HG03354 (cell line): ENCODE data around the gene GRK5.
"Not testable (repeated sequence)": the region's sequence is repeated elsewhere in the genome, so short reads cannot be mapped to it uniquely, and the experiment has no call there.

Source experiments
- ATAC-seq: cut with Tn5 transposase; IDR thresholded peaks from one replicate; pipeline ENCODE4 v1.9.1; 2021; ENCODE audit warnings: mild to moderate bottlenecking; ENCODE audit not compliant: unreplicated experiment, poor library complexity, severe bottlenecking

GRK5 gene

DNA sequence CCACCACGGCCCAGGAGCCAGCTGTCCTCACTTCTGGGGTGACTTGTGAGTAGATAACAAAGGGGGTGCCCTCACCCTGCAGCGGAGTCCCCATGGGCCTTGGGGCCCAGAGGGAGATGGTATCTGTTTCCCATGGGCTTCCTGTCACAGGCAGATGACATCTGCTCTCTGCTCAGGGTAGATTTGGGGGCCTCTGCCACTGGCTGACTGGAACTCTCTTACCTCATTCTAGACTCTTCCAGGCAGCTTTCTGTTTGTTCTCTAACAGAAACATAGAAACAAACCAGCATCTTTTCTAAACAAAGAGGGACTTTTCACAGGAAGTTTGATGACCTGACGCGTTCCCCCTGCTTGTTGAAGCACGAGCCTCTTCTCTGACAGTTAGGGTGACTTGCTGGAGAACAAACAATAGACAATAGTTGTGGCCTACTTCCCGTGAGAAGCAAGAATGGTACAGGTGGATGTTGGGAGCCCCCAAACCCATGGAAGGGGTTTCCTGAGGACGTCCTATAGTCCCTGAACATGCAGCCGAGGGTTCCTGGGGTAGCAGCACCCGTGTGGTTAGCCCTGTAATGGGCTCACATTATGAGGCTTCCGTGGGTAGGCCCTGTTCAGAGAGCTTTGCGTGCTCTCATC lies 61.6 kb downstream of the GRK5 start:
- peak; percentile 79 for ATAC-seq

- ATAC-seq, result no peak
These were observed 62.4 kb downstream of the GRK5 start for GRCh38 chr10:119269737-119270136.

- ATAC-seq, result peak; percentile 76
These were observed 63.5 kb downstream of the GRK5 start for GRCh38 chr10:119270762-119271366.

GRCh38 chr10:119272338-119272734 lies 65.0 kb downstream of the GRK5 start:
- not testable (repeated sequence) for ATAC-seq

- no peak for ATAC-seq
These were observed 65.4 kb downstream of the GRK5 start for GRCh38 chr10:119272736-119273135.

DNA sequence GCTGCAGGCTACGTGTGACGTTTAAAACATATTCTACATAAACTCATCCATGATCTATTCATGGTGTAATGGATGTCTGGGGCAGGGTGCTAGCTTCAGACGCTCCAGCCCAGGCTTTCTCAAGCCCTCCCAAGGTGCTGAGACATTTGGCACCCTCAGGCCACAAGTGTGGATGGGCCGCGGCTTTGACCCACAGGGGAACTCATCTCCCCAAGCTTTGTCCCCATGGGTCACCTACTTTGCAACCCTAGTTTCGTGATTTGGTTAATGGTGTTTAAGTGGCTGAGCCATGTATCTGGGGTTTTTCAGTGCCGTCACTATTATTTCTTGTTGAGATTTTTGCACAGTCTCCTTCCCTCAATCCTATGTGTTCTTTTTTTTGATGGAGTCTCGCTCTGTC lies 66.0 kb downstream of the GRK5 start:
- no peak for ATAC-seq

DNA sequence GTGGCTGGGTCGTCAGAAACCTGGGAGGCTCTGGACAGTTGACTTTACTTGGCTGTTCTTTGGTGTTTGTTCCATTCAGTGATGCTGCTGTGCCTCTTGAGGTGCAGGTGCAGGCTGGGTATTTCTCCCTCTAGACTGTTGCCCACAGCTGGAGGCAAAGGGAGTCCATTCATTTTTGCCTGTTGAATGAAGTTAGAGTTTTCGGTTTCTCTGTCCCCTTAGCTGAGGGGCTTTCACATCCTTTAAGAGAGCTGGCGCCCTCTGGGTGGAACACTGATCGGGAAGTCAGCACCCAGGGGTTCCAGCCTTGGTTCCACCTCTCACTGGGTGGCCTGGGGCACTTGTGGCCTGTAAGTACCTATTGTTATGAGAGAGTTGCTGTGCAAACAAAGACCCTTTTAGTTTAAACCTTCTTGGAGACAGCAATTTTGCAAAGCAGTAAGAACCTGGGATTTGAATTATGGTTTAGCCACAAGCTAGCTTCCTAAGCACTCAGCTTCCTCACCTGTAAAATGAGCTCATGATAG lies 67.2 kb downstream of the GRK5 start:
- ATAC-seq, result no peak

- ATAC-seq, result no peak
These were observed 67.7 kb downstream of the GRK5 start for GRCh38 chr10:119275085-119275484.

DNA sequence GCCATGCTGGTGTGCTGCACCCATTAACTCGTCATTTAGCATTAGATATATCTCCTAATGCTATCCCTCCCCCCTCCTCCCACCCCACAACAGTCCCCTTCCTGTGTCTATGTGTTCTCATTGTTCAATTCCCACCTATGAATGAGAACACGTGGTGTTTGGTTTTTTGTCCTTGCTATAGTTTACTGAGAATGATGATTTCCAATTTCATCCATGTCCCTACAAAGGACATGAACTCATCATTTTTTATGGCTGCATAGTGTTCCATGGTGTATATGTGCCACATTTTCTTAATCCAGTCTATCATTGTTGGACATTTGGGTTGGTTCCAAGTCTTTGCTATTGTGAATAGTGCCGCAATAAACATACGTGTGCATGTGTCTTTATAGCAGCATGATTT lies 68.8 kb downstream of the GRK5 start:
- not testable (repeated sequence) for ATAC-seq

- ATAC-seq, result no peak
These were observed 70.8 kb downstream of the GRK5 start for GRCh38 chr10:119278126-119278709.

DNA sequence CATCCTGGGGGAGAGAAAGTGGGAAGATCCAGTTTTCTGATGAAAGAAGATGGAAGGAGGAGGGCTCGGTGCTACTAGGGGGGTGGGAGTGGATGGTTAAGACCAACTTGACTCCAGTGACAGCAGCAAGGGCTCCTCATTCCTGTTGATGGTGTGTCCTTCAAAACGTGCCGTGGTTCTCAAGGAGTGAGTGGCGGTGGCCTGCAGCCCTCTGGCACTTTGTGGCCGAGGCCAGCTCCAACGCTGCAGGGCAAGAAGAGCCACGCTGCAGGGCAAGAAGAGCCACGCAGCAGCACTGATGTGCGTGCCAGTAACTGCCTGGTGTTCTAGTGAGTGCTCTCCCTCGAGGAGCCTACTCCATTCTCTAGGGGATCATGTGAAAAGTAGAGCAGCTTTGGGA lies 72.1 kb downstream of the GRK5 start:
- ATAC-seq, result no peak

DNA sequence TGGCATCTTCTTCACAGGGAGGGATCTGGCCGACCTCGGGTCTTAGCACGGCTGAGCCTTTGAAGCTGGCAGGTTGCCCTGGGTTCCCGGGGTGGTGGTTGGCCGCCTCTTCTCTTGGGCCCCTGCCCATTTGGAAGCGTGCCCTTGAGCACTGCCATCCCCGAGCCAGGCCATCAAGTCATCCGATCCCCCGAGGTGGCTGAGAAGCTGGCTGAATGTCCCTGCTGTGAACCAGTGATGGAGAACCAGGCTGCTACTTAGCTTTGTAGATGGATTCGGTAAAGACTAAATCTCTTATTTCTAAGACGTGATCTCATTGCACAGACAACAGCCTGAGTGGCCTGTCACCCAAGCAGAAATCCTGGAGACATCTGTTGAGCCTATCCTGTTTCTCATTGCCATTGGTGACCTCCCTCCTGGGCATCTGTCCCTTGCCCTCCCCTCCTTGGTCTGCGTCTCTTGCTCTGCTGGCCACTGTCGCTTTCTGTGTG lies 74.3 kb downstream of the GRK5 start:
- no peak for ATAC-seq

DNA sequence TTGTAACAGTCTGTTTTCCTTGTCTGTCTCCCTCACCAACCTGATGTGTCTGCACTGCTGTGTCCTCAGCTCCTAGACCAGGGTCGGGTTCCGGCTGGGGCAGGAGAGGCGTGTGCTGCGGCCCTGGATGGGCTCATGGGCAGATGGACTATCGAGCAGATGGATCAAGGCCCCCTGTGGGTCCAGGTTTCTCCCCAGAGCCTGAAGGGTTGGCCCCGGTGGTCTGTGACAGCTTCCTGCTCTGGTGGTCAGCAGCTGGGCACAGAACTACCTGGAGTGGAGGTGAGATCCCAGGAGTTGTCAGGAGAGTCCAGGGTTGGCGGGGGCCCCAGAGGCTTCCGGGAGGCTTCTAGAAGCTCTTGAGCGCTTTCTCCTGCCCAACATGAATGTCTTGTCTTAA lies 75.1 kb downstream of the GRK5 start:
- ATAC-seq, result no peak

DNA sequence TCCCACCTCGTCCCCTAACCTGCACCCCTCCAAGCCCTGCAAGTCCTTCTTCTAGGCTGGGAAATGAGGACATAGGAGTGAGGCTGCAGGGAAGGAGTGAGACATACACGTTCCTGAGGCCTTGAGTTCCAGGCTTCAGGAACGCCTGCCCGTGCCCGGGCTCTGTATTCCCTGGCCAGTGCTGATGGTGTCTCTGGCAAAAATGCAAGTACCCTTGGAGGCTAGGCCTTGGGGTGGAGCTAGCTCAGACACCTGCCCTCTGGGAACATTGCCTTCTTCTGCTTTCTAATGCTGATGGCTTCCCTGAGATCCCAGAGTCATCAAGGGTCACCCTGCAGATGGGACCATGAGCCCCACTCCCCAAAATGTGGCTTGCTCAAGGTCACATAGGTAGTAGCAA lies 76.0 kb downstream of the GRK5 start:
- ATAC-seq, result no peak

DNA sequence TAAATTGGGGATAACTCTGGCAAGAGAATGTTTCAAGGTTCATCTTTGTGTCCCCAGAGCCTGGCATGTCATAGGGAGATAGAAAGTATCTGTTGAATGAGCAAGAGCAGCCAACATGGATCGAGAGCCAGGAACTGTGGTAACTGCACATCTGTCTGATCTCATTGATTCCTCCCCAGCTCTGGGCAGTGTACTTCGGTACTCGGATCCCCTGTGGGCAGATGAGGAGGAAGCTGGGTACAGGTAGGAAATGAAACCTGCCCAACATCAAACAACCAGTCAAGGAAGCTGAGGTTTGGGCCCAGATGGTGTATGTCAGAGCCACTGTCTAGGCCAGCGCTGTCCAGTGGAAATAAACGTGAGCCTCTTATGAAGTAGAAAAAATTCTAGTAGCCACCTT lies 76.4 kb downstream of the GRK5 start:
- ATAC-seq, result peak; percentile 83

DNA sequence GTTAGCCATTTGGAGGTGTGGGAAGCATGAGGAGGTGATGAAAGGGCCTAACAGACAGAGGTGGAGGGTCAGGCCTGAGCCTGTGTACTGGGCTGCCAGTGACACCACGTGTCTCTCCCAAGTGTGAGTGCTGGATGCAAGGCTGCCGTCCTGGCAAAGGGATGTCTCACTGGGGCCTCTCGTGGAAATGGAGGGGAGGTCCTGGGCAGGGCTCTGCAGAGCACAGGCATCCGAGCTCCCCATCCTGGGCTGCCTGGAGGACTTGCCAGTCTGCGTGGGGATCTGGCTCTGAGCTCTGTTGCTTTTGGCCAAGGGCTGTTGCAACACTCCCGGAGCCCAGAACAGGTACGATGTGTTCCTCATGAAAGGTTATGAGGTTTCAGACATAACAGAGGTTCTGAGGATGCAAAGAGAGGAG lies 77.3 kb downstream of the GRK5 start:
- ATAC-seq, result no peak

DNA sequence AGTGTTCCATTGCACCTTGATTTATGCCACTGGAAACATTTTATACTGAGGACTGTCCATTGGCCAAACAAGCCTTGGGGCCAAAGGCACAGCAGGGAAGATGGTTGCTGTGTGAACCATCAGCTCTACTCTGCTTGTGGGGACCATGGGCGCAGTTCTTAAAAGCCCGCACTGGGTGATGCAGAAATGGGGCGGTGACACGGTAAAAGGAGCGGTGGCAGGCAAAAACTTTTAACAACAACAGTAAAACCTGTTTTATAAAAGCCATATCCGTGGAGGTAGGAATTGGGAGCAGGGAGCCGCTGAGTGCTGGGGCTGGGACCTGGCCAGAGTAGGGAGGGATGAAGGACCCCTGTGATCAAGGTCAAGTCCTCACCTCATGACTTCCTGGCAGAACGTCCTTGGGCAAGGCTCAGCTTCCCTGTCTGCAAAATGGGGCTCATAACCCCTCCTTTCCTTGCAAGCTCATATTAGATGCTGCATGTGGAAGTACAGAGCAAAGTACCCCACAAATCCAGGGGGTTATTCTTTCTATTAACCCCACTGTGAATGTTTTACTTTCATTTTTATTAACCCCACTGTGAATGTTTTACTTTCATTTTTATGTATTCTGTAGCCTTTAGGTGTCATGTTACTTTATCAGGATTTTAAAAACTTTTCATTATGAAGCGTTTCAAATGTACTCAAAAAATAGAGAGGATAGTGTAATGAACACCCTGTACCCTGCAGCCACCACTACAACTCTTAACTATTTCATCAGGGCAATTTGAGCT lies 78.3 kb downstream of the GRK5 start:
- ATAC-seq, result no peak

GRCh38 chr10:119286516-119286915 lies 79.1 kb downstream of the GRK5 start:
- ATAC-seq, result no peak

- no peak for ATAC-seq
These were observed 79.7 kb downstream of the GRK5 start for GRCh38 chr10:119286983-119287633.

DNA sequence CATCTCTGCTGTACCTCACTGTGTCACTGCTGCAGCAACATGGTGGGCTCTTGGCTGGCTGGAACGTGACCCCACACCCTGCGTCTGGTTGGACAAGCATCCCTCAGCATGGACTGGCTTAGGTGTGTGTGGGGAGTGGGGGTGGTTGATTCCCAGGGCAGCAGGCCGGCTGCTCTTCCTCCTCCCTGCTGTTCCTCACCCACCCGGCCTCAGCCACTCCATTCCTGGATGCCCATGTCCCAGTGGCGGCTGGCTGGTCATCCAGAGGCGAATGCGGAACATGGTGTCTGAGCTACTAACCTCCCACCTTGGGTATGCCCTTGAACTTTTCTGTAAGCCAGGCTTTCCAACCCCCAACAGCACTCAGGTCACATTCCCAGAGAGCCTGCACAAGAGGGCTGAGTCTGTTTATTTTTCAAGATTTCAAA lies 81.2 kb downstream of the GRK5 start:
- ATAC-seq, result no peak
